ENCODE results near the gene ENO3.

ENO3 gene

DNA sequence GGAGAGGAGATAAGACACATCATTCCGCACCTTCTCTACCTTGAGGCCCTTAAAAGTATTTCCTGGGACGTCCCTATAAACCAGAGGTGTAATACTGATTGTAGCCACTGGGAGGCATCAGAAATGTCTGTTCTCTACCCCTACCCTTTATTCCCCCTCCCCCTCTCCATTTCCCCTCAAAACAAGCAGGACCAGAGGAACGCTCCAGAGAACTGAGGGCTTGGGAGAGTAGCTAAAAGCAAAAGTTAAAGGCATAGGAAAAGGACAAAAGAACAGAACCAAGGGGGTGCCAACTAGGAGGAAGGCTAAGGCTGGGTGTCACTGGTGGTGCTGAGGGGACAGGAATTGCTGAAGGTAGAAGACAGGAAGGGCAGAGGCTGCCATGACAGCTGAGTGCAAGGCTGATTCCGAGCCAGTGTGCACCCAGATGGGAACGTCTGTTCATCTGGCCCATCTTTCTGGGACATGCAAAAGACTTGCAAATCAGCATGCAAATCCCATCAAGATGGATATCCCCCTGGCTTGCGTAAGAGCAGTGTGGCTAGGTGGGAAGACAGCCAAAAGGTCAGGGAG lies 29.8 kb downstream of the ENO3 start:
- TF ChIP-seq, protein P1, sequence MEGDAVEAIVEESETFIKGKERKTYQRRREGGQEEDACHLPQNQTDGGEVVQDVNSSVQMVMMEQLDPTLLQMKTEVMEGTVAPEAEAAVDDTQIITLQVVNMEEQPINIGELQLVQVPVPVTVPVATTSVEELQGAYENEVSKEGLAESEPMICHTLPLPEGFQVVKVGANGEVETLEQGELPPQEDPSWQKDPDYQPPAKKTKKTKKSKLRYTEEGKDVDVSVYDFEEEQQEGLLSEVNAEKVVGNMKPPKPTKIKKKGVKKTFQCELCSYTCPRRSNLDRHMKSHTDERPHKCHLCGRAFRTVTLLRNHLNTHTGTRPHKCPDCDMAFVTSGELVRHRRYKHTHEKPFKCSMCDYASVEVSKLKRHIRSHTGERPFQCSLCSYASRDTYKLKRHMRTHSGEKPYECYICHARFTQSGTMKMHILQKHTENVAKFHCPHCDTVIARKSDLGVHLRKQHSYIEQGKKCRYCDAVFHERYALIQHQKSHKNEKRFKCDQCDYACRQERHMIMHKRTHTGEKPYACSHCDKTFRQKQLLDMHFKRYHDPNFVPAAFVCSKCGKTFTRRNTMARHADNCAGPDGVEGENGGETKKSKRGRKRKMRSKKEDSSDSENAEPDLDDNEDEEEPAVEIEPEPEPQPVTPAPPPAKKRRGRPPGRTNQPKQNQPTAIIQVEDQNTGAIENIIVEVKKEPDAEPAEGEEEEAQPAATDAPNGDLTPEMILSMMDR (IDR thresholded peaks at IDR 0.05; ENCODE audit: extremely low read depth, missing control alignments) = peak; percentile 55
- DNase-seq (ENCODE audit: low spot score) = peak; percentile 69

DNA sequence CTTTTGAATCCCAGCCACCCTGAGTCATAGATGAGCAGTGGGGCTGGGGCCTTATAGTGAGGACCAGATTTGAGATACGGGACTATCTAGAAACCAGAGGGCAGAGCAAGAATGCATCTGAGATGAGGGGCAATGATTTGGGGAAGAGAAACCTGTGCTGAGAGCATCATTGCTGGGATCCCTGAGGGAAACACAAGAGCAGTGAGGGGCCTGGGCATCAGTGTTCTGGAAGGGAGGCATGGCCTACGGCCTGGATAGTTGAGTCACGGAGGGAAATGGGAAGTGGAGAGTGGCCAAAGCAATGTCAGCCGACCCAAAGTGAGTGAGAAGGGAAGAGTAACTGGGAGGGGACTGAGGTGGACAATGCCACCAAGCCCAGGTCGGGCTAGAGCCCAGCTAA lies 31.4 kb downstream of the ENO3 start:
- no peak for DNase-seq (ENCODE audit: low spot score)
- TF ChIP-seq, protein P1 (IDR thresholded peaks at IDR 0.05; ENCODE audit: extremely low read depth, missing control alignments) = no peak

DNA sequence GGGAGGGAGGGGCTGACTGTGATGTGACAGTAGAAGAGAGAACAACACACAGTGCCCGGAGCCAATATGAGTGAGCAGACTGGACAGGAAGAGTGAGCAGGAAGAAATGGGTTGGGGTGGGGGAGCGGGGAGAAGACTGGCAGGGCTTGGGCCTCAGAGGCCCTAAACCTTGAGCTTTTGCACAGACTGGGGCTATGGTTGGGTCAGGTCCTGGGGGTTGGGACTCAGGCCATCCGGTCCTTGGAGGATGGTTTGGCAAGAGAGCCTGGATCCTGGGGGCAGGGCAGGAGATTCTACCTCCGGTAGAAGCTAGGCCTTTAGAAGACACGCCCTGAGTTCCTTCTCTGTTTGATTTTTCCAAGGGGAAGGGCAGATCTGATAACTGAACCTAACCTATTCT lies 35.5 kb downstream of the ENO3 start:
- no peak for DNase-seq (ENCODE audit: low spot score)

DNA sequence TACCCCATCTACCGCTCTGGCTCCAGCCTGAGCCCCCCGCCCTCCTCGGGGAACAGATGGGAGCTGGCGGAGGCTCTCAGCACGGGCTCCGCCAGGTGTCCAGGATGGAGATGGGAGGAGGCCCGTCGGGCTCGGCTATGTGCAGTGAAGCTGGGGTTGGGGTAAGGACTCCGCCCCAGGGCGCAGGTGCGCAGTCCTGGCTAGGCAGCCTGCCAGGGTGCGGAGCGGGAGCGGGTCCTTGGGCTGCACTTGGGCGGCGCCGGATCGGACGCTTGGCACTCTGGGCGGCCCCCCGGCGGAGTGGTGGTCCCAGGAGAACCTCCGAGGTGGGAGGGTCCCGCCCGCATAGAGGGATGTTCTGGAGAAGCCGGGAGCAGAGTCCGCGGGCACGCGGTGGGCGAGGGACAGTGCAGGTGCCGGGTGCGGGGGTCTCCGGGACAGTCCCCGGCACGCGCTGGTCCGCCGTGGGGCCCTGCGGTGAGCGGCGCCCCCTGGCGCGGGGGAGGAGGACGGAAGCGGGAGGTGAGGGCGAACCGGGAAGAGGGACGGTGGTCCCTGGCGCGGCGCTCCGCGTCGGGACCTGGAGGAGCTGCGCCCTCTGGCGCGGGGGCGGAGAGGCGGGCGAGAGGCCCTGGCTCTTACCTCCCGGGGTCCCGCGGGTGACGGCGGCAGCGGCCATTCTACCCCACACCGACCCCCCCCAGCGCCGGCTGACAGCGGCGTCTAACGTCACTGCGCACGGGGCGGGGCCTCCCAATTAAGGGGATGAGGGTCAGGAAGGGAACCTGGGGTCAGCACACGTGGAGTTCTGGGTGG lies 36.2 kb downstream of the ENO3 start, which contains the start of gene CAMTA2:
Gene CAMTA2 (minus strand): TSS at position 725 of the 816 bp plus-strand sequence. CDS start 1,453 bp downstream, outside the sequence.
- DNase-seq (ENCODE audit: low spot score) = peak; percentile 92
- TF ChIP-seq, protein P1 (IDR thresholded peaks at IDR 0.05; ENCODE audit: extremely low read depth, missing control alignments) = peak; percentile 63

More for the DNA sequence above, 35.5 kb downstream of the ENO3 start:
- TF ChIP-seq, protein P1 (IDR thresholded peaks at IDR 0.05; ENCODE audit: extremely low read depth, missing control alignments) = no peak

DNA sequence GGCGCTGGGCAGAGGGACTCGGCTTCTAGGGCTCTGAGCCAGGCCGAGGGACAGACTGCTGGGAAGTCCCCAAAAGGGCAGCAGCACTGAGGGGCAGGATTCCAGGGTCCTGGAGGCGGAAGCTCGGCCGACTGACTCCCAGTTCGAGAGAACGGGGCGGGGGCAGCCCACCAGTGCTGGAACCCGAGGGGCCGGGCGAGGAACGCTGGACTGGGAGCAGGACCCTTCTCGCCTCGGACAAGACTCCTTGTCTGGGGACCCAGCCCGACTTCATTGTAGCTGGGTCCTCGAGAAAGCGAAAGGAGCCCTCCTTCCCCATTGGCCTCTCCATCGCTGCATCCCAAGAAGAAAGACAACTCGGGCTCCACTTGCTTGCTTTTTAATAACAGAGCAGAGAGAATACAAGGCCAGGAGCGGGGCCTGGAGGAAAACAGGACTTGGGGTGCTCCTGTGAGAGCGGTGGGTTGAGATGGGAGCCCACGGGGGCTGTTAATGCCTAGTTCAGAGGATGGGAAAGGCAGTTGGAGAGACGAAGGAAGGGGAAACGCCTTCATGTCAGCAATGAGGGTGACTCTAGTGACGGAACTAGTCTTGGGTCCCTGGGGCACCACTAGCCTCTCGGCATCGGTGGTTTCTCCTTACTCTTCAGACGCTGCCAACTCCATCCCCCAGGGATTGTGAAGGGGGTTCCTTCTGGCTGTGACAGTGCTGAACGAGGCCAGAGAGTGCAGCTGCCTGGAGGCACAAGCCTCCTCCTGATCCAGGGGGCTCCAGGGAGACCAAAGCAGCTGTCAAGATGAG lies 37.0 kb downstream of the ENO3 start:
- TF ChIP-seq, protein P1 (IDR thresholded peaks at IDR 0.05; ENCODE audit: extremely low read depth, missing control alignments) = no peak

DNA sequence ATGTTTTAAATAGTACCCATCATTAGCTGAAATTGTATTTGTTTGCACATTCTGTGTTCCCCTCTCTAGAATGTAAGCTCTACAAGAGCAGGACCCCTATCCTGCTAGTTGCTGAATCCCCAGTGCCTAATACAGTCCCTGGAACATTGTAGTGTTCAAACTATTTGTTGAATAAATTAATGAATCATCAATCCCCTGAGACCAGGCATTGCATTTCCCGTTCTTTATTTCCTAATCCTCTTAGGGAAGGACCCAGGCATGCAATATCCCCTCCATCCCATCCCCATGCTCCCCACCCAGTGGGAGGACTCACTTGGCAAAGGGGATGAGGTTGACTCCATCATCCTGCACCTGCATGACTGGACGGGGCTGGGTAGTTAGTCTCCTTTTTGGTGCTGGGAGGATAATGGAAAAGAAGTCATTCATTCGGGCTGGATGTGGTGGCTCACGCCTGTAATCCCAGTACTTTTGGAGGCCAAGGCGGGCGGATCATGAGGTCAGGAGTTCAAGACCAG lies 43.2 kb downstream of the ENO3 start:
- TF ChIP-seq, protein P1 (IDR thresholded peaks at IDR 0.05; ENCODE audit: extremely low read depth, missing control alignments) = no peak
- no peak for DNase-seq (ENCODE audit: low spot score)

More for the DNA sequence above, 37.0 kb downstream of the ENO3 start:
- peak; percentile 46 for DNase-seq (ENCODE audit: low spot score)

Data from GM20000 (cell line).